T1000 (cell line): ENCODE data around the gene SPIN3.
"Not testable (repeated sequence)": the region's sequence is repeated elsewhere in the genome, so short reads cannot be mapped to it uniquely, and the experiment has no call there.

ENCODE experiments used
- DNase-seq: peaks from one replicate; lab custom pipeline; 2025; ENCODE audit warnings: mixed read lengths; lab: John Stamatoyannopoulos, UW

Gene SPIN3

DNA sequence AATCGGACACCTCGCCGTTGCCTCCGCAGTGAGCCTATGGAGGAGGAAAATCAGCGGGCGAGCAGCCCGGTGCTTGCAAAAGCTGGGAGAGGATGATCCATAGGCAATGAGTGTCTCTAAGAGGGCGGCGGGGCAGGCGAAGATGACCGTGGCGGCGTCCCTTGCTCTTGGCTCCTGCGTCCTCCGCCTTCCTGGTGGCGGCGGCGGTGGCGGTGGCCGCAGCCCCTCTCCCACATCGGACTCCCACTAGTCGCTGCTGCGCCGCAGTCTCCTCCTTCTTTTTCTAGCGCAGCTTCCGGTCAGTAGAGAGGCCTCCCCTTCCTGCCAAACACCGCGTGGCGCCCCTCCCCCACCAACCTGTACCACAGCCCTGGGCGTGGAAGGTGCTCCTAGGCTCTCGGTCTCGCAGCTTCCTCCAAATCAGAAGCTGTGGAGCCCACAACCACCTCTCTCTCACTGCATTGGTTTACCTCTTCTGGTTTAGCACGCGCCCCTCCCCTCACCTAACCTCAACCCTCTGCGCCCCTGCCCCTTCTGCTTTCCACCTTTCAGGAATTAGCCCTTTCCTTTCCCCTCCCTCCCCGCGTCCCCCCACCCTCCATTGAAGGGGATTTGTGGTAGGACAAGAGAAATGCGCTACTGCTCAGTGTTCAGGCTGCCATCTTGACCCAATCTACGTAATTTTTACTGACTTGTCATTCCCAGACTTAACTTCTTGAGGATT is at the start of gene SPIN3:
SPIN3 (minus strand) TSS at position 271 of the 724 bp plus-strand sequence. CDS start 594 bp downstream, outside the sequence.
- peak; percentile 45 for DNase-seq

- DNase-seq = no peak
These were observed 48.9 kb upstream of the SPIN3 start for GRCh38 chrX:57044245-57044644.

DNA sequence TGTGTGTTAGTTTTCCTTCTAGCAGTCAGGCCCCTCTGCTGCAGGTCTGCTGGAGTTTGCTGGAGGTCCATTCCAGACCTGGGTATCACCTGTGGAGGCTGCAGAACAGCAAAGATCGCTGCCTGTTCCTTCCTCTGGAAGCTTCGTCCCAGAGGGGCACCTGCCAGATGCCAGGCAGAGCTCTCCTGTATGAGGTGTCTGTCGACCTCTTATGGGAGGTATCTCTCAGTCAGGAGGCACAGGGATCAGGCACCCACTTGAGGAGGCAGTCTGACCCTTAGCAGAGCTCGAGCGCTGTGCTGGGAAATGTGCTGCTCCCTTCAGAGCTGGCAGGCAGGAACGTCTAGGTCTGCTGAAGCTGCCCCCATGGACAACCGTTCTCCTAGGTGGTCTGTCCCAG is 41.9 kb upstream of the SPIN3 start:
- DNase-seq = not testable (repeated sequence)

DNA sequence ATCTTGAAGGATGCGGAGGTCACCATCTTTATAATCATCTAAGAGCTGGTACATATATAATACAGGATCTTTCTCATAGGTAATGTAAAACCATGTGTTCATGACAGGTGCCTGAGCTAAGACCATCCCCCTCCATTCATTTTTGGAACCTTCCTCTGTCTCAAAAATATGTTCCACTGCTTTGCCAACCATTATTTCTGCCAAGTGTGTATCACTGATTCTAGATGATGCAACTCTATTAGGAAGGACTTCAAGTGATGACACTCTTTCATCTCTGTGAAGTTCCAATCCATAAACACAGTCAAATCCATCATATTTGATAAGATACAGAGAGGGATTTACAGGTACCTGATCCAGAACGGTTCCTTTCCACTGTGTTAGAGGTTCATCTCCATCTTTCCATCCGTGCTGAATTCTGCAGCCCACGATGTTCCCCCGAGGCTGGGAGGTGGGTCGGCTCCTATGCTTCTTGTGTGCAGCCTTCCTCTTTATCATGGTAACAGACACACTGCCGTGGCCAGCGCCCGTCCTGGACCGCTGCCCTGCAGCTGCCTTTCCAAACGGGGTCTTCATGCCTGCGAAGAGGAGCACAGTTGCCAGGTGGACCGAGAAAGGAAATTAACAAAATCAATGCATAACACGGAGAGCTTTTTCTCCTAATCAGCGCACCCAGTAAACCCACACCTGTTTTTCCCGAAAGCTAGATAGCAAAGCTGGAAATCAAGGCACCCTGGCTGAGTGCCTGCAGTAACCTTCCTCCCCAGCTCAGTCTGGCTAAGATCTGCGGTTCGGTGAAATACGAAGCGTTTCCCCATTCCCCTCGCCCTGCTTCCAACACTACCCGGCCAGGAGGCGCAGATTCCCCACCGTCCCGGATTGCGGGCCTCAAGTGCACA is 718 bp downstream of the SPIN3 start:
- DNase-seq = no peak

DNA sequence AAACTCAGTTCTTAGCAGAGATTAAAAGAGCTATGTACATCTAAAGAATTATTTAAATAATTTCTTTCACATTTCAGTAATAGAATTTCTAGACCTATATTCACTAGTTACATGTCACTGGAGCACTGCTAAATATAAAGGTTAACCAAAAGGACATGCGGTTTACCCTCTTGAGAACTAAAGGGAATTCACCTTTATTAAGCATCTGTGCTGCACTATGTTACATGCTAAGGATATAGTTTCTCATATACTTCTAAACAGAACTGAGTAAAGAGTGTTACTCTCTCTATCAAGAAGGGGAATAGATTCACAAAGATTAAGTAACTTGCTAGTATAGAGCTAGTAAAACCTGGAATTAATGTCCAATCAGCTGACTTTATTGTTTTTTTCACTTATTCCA is 7.6 kb downstream of the SPIN3 start:
- no peak for DNase-seq

DNA sequence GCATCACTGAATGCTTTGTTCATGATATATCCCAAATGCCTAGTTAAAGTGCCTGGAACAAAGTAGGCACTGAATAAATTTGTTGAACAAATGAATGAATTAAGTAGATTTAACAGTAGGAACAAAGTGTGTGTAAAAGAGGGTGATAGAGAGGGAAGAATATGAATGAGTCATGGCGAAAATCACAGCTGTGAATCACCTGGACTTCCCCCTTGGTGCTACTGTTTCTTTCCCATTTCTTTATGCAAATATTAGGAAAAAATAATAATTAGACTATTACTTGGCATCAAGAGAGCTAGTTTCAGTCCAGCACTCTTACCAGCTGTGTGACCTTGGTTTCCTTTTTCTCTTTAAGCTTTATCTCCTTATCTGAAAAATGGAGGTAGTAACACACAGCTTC is 9.2 kb downstream of the SPIN3 start:
- no peak for DNase-seq

GRCh38 chrX:56978172-56978571 is 17.2 kb downstream of the SPIN3 start:
- DNase-seq = peak; percentile 8

GRCh38 chrX:56975611-56976010 is 19.7 kb downstream of the SPIN3 start:
- DNase-seq = no peak

GRCh38 chrX:56974408-56974807 is 20.9 kb downstream of the SPIN3 start:
- DNase-seq = no peak

DNA sequence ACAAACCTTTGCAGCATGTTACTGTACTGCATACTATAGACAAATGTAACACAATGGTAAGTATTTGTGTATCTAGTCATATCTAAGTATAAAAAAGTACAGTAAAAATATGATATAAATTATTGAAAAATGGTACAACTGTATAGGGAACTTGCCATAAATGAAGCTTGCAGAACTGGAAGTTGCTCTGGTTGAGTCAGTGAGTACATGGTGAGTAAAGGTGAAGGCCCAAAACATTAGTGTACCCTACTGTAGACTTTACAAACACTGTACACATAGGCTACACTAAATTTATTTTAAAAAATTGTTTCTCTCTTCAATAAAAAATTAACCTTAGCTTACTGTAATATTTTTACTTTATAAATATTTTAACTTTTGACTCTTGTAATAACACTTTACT is 25.8 kb downstream of the SPIN3 start:
- no peak for DNase-seq

GRCh38 chrX:56968980-56969379 is 26.4 kb downstream of the SPIN3 start:
- no peak for DNase-seq

GRCh38 chrX:56963377-56963776 is 32.0 kb downstream of the SPIN3 start:
- no peak for DNase-seq

- peak; percentile 7 for DNase-seq
These were observed 47.6 kb downstream of the SPIN3 start for GRCh38 chrX:56947699-56948098.

DNA sequence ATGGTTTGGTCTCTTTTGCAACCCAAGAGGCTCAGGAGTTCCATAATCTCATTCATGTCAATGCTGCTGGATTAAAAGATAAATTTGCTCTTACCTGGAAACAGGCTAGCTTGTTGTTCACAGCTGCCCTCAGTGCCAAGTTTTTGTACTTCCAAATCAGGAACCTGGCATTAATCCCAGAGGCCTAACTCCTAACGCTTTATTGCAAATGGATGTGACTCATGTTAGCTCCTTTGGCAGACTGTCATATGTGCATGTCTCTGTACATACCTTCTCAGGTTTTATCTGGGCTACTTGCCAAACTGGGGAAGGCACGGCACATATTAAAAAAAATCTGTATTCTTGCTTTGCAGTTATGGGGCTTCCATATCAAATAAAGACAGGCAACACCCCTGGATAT is 49.1 kb downstream of the SPIN3 start:
- DNase-seq = peak; percentile 20

- not testable (repeated sequence) for DNase-seq
These were observed 50.1 kb downstream of the SPIN3 start for GRCh38 chrX:56945226-56945625.

GRCh38 chrX:56943264-56943663 is 52.1 kb downstream of the SPIN3 start:
- DNase-seq = no peak
